Gastrocnemius medialis (tissue), 4 donors: Measurements from ENCODE around the gene TTC39A.

Experiments
- CTCF ChIP-seq, 5 experiments: fragments of 450-650 bp in 3 of 5; fragments of 200-600 bp in 2 of 5; sonication (generic) in 2 of 5; IDR thresholded peaks in 4 of 5; conservative IDR thresholded peaks in 1 of 5; 1 replicate in 4 of 5; 2 replicates in 1 of 5; pipeline ENCODE4 v1.5.1; 2016 to 2019; ENCODE audit warnings: antibody characterized with exemption in 5 of 5, mild to moderate bottlenecking in 3 of 5, moderate library complexity in 3 of 5
- POLR2A ChIP-seq, 2 donors: fragments of 450-650 bp; IDR thresholded peaks; one replicate each; pipeline ENCODE4 v1.6.1; 2017; ENCODE audit warnings: antibody characterized with exemption in 2 of 2, mild to moderate bottlenecking in 2 of 2, moderate library complexity in 2 of 2

DNA sequence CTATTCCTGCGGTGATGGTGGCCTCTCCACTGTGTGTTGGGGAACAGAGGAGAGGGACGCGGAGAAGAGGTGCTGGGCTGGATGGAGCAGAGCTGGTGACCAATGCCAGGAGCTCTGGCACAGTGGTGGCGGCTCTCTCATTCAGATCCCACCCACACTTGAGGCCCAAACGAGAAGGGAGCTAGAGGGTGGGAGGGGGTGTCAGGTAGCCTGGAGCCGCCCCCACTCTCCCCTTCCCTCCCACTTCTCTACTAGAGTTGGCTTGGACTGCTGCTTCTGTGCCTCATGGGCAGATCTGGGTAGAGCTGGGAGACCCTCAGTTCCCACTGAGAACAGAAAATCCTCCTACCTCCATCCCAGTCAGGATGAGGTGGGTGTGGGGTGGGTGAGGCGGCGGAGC is 3.5 kb downstream of the TTC39A start:
- TF ChIP-seq CTCF (IDR thresholded peaks at IDR 0.05 in 4 of 5, conservative IDR thresholded peaks at IDR 0.05 in 1 of 5), result no peak
- TF ChIP-seq POLR2A (IDR thresholded peaks at IDR 0.05), result no peak
